CD4-positive, alpha-beta T cell (primary cell): ENCODE data around the gene TOM1L2. TPM values are rescaled to one million over a fixed set of nuclear protein-coding genes. Genes with fewer than 3 reads are reported as not detected.

ENCODE experiments used
- ATAC-seq: fragments of 200-7000 bp; cut with Tn5 transposase; one replicate; pipeline ENCODE4 v1.10.0; 2022; ENCODE audit warnings: mild to moderate bottlenecking; ENCODE audit not compliant: poor library complexity
- CTCF ChIA-PET: fragments of 350-600 bp; sonication (Branson Sonifier 250); formaldehyde crosslinking; loops from one replicate; lab custom pipeline; 2021; ENCODE audit warnings: antibody characterized with exemption, inconsistent platforms; lab: Charles Lee
- POLR2A ChIA-PET: fragments of 350-600 bp; sonication (Branson Sonifier 250); formaldehyde crosslinking; loops from one replicate; lab custom pipeline; 2021; ENCODE audit warnings: antibody characterized with exemption, inconsistent platforms; lab: Charles Lee
- DNase-seq, 14 experiments: peaks; one replicate each; pipeline ENCODE4 v3.0.0-alpha.2; 2013 to 2020; ENCODE audit warnings: mixed read lengths in 2 of 14
- H3K27ac ChIP-seq, 2 donors: one replicate each; pipeline versions ENCODE4 v1.5.1 to v1.7.0; 2013; ENCODE audit warnings: low read length in 2 of 2, low read depth in 1 of 2, mild to moderate bottlenecking in 1 of 2
- H3K27me3 ChIP-seq, 2 experiments: 1 replicate in 1 of 2; 2 replicates in 1 of 2; pipeline versions ENCODE4 v1.6.1 to v1.7.0; 2013; ENCODE audit warnings: low read length in 2 of 2, control low read depth in 1 of 2, mild to moderate bottlenecking in 1 of 2, moderate library complexity in 1 of 2; ENCODE audit not compliant: insufficient read depth in 2 of 2, control insufficient read depth in 1 of 2
- H3K36me3 ChIP-seq: one replicate; pipeline ENCODE4 v1.6.1; 2013; ENCODE audit warnings: low read length, control low read depth; ENCODE audit not compliant: insufficient read depth
- H3K4me1 ChIP-seq: one replicate; pipeline ENCODE4 v1.6.1; 2013; ENCODE audit warnings: low read length, control low read depth; ENCODE audit not compliant: insufficient read depth
- H3K4me3 ChIP-seq: one replicate; pipeline ENCODE4 v1.5.1; 2013; ENCODE audit warnings: mild to moderate bottlenecking, low read length, moderate library complexity
- H3K9me3 ChIP-seq, 2 experiments: 1 replicate in 1 of 2; 2 replicates in 1 of 2; pipeline versions ENCODE4 v1.6.1 to v1.7.0; 2013; ENCODE audit warnings: low read length in 2 of 2, mild to moderate bottlenecking in 2 of 2, control low read depth in 1 of 2, moderate library complexity in 1 of 2; ENCODE audit not compliant: control insufficient read depth in 1 of 2, insufficient read depth in 1 of 2
- H3K27ac Mint-ChIP-seq: one replicate; pipeline ENCODE4 v1.8.0; 2020; ENCODE audit warnings: mixed read lengths
- H3K27me3 Mint-ChIP-seq: one replicate; pipeline ENCODE4 v1.8.0; 2021; ENCODE audit warnings: mixed read lengths
- H3K36me3 Mint-ChIP-seq: one replicate; pipeline ENCODE4 v1.8.0; 2021; ENCODE audit warnings: low read depth, mixed read lengths
- H3K4me1 Mint-ChIP-seq: one replicate; pipeline ENCODE4 v1.8.0; 2021; ENCODE audit warnings: low read depth, mixed read lengths
- H3K4me3 Mint-ChIP-seq: one replicate; pipeline ENCODE4 v1.8.0; 2020; ENCODE audit warnings: mild to moderate bottlenecking, mixed read lengths
- H3K9me3 Mint-ChIP-seq: one replicate; pipeline ENCODE4 v1.8.0; 2020; ENCODE audit warnings: mixed read lengths
- intact Hi-C, 2 experiments: fragments of 100-400 bp; cut with DNase I in 1 of 2; cut with micrococcal nuclease in 1 of 2; formaldehyde crosslinking; loops; one replicate each; pipeline versions ENCODE4 v1.15.1 to v1.9.0; 2023 to 2025; cut with DNase I, micrococcal nuclease
- total RNA-seq, 174 experiments: library from RNA in 2 of 174; stranded (reverse) in 2 of 174; gene quantifications; one replicate each; pipeline ENCODE4 v1.2.3 and lab custom pipeline; 2021 to 2026
- TF ChIP-seq, protein P1 (sequence below): fragments of 200-600 bp; IDR thresholded peaks from one replicate; pipeline ENCODE4 v1.8.0; 2022; ENCODE audit warnings: antibody characterized with exemption, mild to moderate bottlenecking

The TOM1L2 gene
- total RNA-seq, 2 experiments from 2014 or later, result 28.5 to 30.5 TPM

DNA sequence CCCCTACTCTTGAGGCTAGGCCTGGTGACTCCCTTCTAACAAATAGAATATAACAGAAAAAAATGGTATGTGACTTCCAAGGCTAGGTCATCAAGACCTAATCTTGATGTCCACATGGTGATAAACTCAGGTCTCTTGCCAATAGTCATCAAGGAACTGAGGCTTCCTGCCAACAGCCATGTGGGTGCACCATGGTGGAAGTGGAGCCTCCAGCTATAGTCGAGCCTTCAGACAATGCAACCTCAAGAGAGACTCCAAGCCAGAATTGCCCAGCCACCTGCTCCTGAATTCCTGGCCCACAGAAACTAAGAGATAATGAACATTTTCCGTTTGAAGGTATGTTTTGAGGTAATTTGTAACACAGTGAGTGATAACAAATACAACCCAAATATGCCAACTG, 79.5 kb downstream of the TOM1L2 start:
- ATAC-seq (no peak), DNase-seq (no peak)
- no peaks in the 10 kb centered on the region for H3K27me3 Mint-ChIP-seq
- H3K27ac Mint-ChIP-seq, result no peak overlapping the region
- H3K36me3 Mint-ChIP-seq, result peaks cover 86% of the 10 kb centered on the region
- H3K27me3 ChIP-seq, result no peaks in the 10 kb centered on the region
- no peak overlapping the region for H3K4me3 ChIP-seq
- H3K4me1 Mint-ChIP-seq, result peaks cover 10% of the 10 kb centered on the region
- H3K9me3 Mint-ChIP-seq, result no peaks in the 10 kb centered on the region
- TF ChIP-seq, protein P1, sequence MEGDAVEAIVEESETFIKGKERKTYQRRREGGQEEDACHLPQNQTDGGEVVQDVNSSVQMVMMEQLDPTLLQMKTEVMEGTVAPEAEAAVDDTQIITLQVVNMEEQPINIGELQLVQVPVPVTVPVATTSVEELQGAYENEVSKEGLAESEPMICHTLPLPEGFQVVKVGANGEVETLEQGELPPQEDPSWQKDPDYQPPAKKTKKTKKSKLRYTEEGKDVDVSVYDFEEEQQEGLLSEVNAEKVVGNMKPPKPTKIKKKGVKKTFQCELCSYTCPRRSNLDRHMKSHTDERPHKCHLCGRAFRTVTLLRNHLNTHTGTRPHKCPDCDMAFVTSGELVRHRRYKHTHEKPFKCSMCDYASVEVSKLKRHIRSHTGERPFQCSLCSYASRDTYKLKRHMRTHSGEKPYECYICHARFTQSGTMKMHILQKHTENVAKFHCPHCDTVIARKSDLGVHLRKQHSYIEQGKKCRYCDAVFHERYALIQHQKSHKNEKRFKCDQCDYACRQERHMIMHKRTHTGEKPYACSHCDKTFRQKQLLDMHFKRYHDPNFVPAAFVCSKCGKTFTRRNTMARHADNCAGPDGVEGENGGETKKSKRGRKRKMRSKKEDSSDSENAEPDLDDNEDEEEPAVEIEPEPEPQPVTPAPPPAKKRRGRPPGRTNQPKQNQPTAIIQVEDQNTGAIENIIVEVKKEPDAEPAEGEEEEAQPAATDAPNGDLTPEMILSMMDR, result no peak
- peaks cover 44% of the 10 kb centered on the region for H3K36me3 ChIP-seq
- ChIA-PET CTCF (no interaction called here), POLR2A (no interaction called here)
- no peak overlapping the region for H3K27ac ChIP-seq
- peaks cover 2% of the 10 kb centered on the region for H3K4me1 ChIP-seq
- intact Hi-C loops, result no loop called here
- no peaks in the 10 kb centered on the region for H3K9me3 ChIP-seq
- no peak overlapping the region for H3K4me3 Mint-ChIP-seq

DNA sequence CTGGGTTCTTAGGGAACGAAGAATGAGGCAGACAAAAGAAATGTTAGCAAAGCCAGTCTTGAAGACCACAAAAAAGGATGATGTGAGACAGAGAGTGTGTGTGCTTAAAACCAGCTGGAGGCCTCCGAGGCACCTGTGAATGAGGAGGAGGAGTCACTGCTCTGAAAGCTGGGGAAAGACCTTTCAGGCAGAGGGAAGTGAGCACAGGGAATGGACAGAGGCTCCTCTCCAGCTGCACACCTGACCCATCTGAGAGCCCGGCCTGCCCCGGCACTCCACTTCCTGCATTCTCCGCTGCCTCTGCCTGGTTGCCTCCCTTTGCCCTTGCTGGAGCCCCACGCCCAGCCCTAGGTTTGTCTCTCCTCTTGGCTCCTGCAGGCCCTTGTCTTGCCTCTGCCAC, 80.2 kb downstream of the TOM1L2 start:
- DNase-seq (peak in 1 of 14 experiments; percentile 5), ATAC-seq (no peak)
- no peak overlapping the region for H3K4me3 Mint-ChIP-seq
- CTCF ChIA-PET, result interaction anchor here (1.6 kb wide), 1 partner anchor 142 kb away, joined by 13 read pairs; no protein-coding TSS in a partner anchor
- Histone ChIP-seq H3K27ac (no peak overlapping the region), H3K27me3 (no peaks in the 10 kb centered on the region), H3K9me3 (no peaks in the 10 kb centered on the region), H3K4me1 (peaks cover 2% of the 10 kb centered on the region), H3K36me3 (peaks cover 45% of the 10 kb centered on the region), H3K4me3 (no peak overlapping the region)
- H3K4me1 Mint-ChIP-seq, result peaks cover 10% of the 10 kb centered on the region
- POLR2A ChIA-PET, result no interaction called here
- TF ChIP-seq, protein P1, result no peak
- peaks cover 82% of the 10 kb centered on the region for H3K36me3 Mint-ChIP-seq
- H3K27ac Mint-ChIP-seq, result no peak overlapping the region
- no peaks in the 10 kb centered on the region for H3K27me3 Mint-ChIP-seq
- intact Hi-C loops, result no loop called here
- H3K9me3 Mint-ChIP-seq, result no peaks in the 10 kb centered on the region

DNA sequence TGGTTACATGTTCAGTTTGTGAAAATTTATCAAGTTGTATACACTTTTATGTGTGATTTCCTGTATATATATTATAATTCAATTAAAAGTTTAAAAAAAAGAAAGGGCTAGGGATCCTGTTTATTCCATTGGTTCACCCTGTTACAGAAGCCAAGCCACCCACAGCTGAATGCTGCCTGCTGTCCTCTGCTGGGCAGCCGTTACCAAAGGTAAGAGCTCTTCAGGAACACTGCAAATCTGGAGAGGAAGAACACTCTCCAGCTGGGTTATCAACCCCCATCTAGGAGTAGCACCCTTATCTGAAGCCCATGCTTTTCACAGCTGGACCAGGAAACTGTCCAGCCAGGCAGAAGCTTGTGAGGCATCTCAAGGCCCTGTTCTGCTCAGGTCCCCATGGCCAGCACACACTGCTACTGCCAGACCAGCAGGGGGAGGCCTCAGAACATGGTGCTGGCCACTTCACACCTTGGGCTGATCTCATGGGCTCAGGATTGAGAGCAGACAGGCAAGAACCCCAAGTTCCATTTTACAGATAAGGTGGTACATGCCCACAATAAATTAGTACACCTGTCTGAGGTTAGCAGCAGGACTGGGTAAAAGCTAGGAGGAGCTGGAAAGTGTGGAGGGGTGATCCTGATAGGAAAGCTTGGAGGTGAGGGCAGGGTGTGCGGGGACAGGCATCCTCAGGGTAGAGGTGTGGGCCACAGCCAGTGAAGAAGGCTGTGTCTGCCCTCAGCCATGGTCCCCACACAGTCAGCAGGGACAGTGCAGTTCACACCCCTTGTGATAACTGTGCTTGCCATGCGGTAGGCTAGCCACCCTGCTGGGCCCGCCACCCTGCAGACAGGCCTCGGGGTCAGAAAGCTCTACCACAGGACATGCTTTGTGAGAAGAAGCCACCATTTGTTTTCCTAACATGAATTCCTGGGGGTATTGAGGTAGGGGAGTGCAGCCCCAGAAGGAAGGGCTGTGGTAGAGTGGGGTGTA, 81.1 kb downstream of the TOM1L2 start:
- Mint-ChIP-seq H3K4me3 (no peak overlapping the region), H3K36me3 (peaks cover 75% of the 10 kb centered on the region)
- POLR2A ChIA-PET, result interaction anchor here (1.0 kb wide), 1 partner anchor 142 kb away, joined by 5 read pairs; no protein-coding TSS in a partner anchor

More for the DNA sequence above, 81.1 kb downstream of the TOM1L2 start:
- H3K27me3 Mint-ChIP-seq, result no peaks in the 10 kb centered on the region
- DNase-seq (peak; percentile 9 to 71 (median 40)), ATAC-seq (peak; percentile 89)
- H3K9me3 Mint-ChIP-seq, result no peaks in the 10 kb centered on the region
- peaks cover 10% of the 10 kb centered on the region for H3K4me1 Mint-ChIP-seq
- Histone ChIP-seq H3K4me3 (no peak overlapping the region), H3K4me1 (peaks cover 2% of the 10 kb centered on the region), H3K36me3 (peaks cover 36% of the 10 kb centered on the region), H3K27ac (no peak overlapping the region), H3K9me3 (no peaks in the 10 kb centered on the region), H3K27me3 (no peaks in the 10 kb centered on the region)
- no peak overlapping the region for H3K27ac Mint-ChIP-seq
- TF ChIP-seq, protein P1, result peak; percentile 47
- intact Hi-C loops, result loop anchor here (1.0 kb wide), 2 partner anchors 141 to 142 kb away; no protein-coding TSS in a partner anchor
- CTCF ChIA-PET, result interaction anchor here (0.5 to 1.6 kb wide), 3 partner anchors 61 to 142 kb away, joined by 4 to 13 read pairs (median 5); no protein-coding TSS in a partner anchor
